Stimulated activated naive CD4-positive, alpha-beta T cell (primary cell): ENCODE data around the gene SNRPA.
"Not testable (repeated sequence)": the region's sequence is repeated elsewhere in the genome, so short reads cannot be mapped to it uniquely, and the experiment has no call there.

ENCODE experiments used
- DNase-seq, 6 experiments: peaks; one replicate each; lab custom pipeline; 2025; lab: John Stamatoyannopoulos, UW

The SNRPA gene

DNA sequence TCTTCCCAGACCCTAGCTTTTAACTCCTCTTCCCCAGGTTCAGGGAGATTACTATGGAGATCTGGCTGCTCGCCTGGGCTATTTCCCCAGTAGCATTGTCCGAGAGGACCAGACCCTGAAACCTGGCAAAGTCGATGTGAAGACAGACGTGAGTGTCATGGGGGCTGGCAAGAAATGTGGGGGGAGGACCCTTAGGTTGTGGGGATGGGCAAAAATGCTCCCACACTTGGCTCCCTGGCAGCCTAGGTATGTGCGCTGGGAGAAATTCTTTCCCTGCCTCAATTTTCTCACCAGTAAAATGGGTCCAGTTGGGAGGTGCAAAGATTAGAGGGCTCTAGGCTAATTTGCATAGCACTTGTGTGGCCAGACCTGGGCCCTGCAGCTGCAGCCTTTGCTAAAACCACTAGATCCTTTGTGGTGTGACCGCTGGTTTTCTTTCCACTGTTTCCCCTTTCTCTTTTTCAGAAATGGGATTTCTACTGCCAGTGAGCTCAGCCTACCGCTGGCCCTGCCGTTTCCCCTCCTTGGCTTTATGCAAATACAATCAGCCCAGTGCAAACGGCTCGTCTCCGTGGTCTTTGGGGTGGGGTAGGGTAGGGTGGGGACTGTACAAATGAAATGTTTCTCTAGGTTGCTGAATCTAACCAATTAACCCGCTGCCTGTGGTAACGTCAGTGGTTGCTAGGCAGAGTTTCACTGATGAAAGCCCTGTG lies 26.1 kb downstream of the SNRPA start:
- DNase-seq: peak in 5 of 6 experiments; percentile 78 to 91 (median 84)

- DNase-seq: peak in 1 of 6 experiments; percentile 93
Measured at GRCh38 chr19:40777645-40777936, 26.6 kb downstream of the SNRPA start.

- DNase-seq: peak; percentile 99 to 100 (median 100)
Measured at GRCh38 chr19:40777937-40778705, 27.1 kb downstream of the SNRPA start, which contains the start of gene RAB4B. Gene RAB4B (plus strand): TSS chr19:40778247. CDS start chr19:40778376, 129 bp downstream.

- no peak for DNase-seq
Measured at GRCh38 chr19:40778706-40779284, 27.8 kb downstream of the SNRPA start.

DNA sequence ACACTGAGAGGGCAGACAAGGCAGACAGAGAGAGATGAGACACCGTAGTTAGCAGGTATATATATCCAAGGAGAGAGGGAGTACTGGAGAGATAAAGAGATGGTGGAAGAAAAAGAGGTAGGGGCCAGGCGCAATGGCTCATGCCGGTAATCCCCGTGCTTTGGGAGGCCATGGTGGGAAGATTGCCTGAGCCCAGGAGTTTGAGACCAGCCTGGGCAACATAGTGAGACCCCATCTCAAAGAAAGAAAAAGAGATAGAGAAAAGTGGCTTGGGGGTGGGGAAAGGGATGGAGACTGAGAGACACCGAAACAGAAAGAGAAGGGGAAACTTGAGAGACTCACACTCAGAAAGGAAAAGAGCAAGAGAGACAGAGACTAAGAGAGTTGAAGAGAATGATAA lies 29.6 kb downstream of the SNRPA start:
- no peak for DNase-seq

DNA sequence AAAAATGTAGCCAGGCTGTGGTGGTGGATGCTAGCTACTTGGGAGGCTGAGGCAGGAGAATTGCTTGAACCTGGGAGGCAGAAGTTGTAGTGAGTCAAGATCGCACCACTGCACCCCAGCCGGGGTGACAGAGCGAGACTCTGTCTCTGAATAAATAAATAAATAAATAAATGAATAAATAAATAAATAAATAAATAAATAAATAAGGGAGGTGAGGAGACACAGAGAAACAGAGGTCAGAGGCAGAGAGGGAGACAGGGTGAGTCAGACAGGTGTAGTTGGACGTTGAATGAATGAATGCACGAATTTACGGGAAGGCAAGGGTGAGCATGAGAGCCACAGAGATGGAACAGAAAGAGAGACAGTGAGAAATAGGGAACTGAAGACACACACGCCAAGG lies 30.1 kb downstream of the SNRPA start:
- DNase-seq: no peak

- DNase-seq: no peak
Measured at GRCh38 chr19:40783711-40784110, 32.7 kb downstream of the SNRPA start.

GRCh38 chr19:40784146-40784545 lies 33.1 kb downstream of the SNRPA start:
- not testable (repeated sequence) for DNase-seq

GRCh38 chr19:40785526-40785925 lies 34.5 kb downstream of the SNRPA start:
- DNase-seq: no peak

DNA sequence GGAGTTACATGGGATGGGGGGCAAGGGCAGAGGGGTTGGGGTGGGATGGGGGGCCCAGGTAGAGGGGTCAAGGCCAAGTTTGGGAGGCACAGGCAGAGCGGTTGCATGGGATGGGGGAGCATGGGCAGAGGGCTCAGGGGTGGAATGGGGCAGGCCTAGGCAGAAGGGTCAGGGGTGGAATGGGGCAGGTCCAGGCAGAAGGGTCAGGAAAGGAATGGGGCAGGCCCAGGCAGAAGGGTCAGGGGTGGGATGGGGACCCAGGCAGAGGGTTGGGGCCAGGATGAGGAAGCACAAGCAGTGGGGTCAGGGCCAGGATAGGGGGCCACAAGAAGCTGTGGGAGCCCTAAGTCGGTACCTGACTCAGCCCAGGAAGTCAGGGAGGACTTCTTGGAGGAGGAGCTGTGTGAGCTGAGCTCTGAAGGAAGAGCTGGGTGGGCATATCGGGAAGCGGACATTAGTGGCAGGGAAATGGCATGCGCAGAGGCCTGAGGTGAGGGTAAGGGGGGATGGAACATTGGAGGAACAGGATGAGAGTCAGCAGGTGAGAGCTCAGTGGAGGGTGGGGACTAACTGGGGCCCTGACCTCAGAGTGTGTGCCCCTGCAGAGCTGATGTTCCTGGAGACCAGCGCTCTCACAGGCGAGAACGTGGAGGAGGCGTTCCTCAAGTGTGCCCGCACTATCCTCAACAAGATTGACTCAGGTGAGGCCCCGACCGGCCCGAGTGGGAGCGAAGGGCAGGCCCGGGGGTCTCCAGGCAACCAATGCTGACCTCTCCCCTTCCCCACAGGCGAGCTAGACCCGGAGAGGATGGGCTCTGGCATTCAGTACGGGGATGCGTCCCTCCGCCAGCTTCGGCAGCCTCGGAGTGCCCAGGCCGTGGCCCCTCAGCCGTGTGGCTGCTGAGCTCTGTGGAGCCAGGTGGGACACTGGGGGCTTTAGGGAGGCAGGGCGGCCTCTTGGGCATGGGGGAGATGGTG lies 35.3 kb downstream of the SNRPA start:
- no peak for DNase-seq

- no peak for DNase-seq
Measured at GRCh38 chr19:40791349-40791748, 40.3 kb downstream of the SNRPA start.

GRCh38 chr19:40791996-40792395 lies 41.0 kb downstream of the SNRPA start:
- no peak for DNase-seq

DNA sequence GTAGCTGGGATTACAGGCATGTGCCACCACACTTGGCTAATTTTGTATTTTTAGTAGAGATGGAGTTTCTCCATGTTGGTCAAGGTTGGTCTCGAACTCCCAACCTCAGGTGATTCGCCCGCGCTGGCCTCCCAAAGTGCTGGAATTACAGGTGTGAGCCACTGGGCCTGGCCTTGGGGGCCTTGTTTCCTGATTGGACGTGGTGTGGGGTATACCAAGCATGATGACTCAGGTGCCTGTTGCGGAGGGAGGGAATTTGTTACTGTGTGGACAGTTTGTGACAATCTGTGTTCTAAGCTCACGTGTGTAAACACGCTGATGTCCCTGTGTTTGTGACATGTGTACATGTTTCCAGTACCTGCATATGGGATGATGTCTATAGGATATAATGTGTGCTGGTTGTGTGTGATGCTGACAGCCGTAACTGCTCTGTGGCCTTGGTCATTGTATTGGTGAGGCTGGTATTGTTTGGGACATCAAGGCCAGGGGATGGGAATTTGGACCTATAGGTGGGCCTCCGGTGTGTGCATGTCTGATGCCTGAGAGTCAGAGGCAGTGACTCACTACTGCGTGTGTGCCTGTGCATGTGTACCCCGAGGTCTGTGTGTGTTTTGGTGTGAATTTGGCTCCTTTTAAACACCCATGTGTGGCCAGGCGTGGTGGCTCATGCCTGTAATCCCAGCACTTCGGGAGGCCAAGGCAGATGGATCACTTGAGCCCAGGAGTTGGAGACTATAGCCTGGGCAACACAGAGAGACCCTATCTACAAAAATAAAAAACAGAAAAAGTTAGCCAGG lies 46.4 kb downstream of the SNRPA start:
- DNase-seq: no peak

GRCh38 chr19:40797963-40798682 lies 47.1 kb downstream of the SNRPA start:
- peak; percentile 50 to 79 (median 66) for DNase-seq

DNA sequence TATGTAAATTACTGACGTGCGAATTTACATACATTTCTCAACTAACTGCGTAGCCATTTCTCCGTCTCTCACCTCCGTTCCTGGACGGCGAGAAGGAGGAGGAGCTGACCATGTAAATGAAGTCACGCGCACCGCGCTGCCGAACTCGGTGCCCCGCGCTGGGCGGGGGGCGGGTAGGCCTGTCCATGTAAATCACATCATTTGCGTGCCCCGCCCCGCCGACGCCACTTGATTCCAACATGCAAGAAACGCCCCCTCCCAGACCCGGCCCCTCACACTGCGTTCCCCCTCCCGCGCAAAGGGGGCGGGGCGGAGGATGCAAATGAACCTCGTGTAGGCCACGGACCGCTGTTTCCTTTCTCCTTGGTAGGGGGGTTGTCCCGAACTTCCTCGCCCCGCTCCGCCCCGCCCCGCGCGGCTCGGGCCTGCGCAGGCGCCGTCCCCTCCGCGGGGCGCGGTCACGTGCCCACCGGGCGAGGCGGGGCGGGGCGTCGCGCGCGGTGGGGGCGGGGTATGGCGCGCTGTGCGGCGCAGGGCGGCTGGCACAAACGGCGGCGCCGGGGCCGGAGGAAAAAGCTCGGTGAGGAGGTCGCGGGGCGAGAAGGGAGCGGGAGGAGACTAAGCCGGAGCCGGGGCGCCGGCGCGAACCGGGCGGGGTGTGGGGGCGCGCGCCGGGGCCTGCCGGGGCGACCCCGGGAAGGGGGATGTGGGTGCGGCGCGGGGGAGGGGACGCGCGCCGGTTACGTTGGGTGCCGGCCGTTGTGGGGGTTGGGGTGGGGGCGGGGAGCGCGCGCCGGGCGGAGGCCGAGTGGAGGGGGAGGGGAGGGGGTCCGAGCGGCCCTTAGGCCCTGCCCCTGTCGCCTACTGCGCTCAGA lies 47.9 kb downstream of the SNRPA start, which contains the start of gene EGLN2:
EGLN2 (plus strand) TSS at position 509 of the 875 bp plus-strand sequence. CDS start 1,382 bp downstream, outside the sequence.
- peak; percentile 99 to 100 (median 100) for DNase-seq

DNA sequence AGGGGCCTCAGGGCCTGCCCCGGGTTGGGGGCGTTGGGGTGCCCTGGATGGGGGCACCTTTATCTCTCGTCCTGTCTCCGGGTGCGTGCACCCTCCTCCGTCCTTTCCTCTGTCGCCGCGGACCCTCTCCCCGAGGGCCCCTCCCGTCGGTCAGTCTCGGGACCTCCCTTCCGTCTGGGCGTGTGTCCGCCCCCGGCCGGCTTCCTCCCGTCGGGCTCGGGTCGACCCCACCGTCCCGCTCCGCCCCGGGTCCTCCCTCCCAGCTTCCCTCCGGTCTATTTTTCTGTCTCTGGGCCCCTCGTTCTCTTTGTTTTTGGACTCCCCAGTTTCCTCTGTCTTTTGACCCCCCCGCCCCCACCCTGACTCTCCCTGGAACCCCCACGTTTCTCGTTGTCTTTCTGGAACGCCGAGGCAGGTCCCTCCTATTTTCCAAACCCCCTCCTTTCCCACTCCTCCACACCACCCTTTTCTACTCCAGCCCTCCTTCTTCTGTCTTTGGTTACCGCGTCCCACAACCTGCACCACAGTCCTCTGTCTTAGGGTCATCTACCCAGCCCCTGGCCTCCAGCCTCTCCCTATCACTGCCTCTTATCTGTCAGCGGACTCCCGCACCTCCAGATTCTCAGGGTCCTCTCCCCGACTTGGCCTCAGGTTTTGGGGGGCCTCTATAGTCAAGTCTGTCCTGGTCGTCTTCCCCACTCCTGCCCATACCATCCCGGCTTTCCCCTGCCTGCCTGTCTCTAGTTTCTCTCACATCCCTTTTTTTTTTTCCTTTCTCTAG lies 48.7 kb downstream of the SNRPA start:
- peak in 1 of 6 experiments; percentile 34 for DNase-seq

GRCh38 chr19:40800339-40800996 lies 49.5 kb downstream of the SNRPA start:
- DNase-seq: peak in 1 of 6 experiments; percentile 12

DNA sequence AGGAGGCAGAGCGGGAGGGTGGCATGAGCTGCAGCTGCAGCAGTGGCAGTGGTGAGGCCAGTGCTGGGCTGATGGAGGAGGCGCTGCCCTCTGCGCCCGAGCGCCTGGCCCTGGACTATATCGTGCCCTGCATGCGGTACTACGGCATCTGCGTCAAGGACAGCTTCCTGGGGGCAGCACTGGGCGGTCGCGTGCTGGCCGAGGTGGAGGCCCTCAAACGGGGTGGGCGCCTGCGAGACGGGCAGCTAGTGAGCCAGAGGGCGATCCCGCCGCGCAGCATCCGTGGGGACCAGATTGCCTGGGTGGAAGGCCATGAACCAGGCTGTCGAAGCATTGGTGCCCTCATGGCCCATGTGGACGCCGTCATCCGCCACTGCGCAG lies 50.0 kb downstream of the SNRPA start:
- DNase-seq: no peak
